BLaER1 treated with 17β-estradiol and CSF1 and Interleukin-3, amounts not matched to agents 10 nM and 100 nM (cell line): ENCODE measurements around the gene VPS37B.
A peak's percentile ranks its signal among the peaks of the same experiment; 100 is the strongest.

ENCODE experiments used
- H3K27ac ChIP-seq, 11 experiments: shearing (Covaris generic); formaldehyde crosslinking; 2 replicates each; pipeline ENCODE4 v1.8.1; 2022
- H3K27me3 ChIP-seq, 11 experiments: shearing (Covaris generic); formaldehyde crosslinking; 2 replicates each; pipeline ENCODE4 v1.8.1; 2022
- H3K36me3 ChIP-seq, 11 experiments: shearing (Covaris generic); formaldehyde crosslinking; 2 replicates each; pipeline ENCODE4 v1.8.1; 2022
- H3K4me1 ChIP-seq, 10 experiments: shearing (Covaris generic); formaldehyde crosslinking; 2 replicates each; pipeline ENCODE4 v1.8.1; 2022
- H3K4me2 ChIP-seq, 11 experiments: shearing (Covaris generic); formaldehyde crosslinking; 2 replicates each; pipeline ENCODE4 v1.8.1; 2022
- H3K4me3 ChIP-seq, 10 experiments: shearing (Covaris generic); formaldehyde crosslinking; 2 replicates each; pipeline ENCODE4 v1.8.1; 2022
- H3K9ac ChIP-seq, 11 experiments: shearing (Covaris generic); formaldehyde crosslinking; 2 replicates each; pipeline ENCODE4 v1.8.1; 2022
- H3K9me3 ChIP-seq, 11 experiments: shearing (Covaris generic); formaldehyde crosslinking; replicated peaks in 1 of 11; 2 replicates each; pipeline ENCODE4 v1.8.1; 2022
- H4K20me1 ChIP-seq, 11 experiments: shearing (Covaris generic); formaldehyde crosslinking; 2 replicates each; pipeline ENCODE4 v1.8.1; 2022
- Cebpa-rat ChIP-seq, 11 experiments: shearing (Covaris generic); IDR thresholded peaks; 2 replicates each; pipeline ENCODE4 v1.8.1; 2022

VPS37B gene

GRCh38 chr12:122847516-122847836, 48.4 kb downstream of the VPS37B start:
- Histone ChIP-seq H3K27me3 (0 out of 22 replicates have a peak, but pooled peaks cover 0 to 1% (median 0%) of the 10 kb centered on the region in 11 experiments), H3K9me3 (no peaks in the 10 kb centered on the region), H3K27ac (no peak overlapping the region; a peak in 1 of 22 replicates), H3K4me3 (no peak overlapping the region), H3K36me3 (peaks cover 0 to 49% (median 18%) of the 10 kb centered on the region in 11 experiments; a peak in 11 of 22 replicates), H3K4me1 (peaks cover 22 to 62% (median 59%) of the 10 kb centered on the region in 10 experiments), H4K20me1 (peaks cover 0 to 88% (median 21%) of the 10 kb centered on the region in 11 experiments; a peak in 10 of 22 replicates), H3K4me2 (no peak overlapping the region), H3K9ac (no peak overlapping the region)
- no peak for TF ChIP-seq Cebpa-rat (IDR thresholded peaks at IDR 0.05)

GRCh38 chr12:122846622-122847515, 49.1 kb downstream of the VPS37B start:
- TF ChIP-seq Cebpa-rat (IDR thresholded peaks at IDR 0.05): no peak
- Histone ChIP-seq H3K27ac (peak overlapping the region in 1 of 11 experiments; percentile 66; a peak in 4 of 22 replicates), H3K4me2 (peak overlapping the region in 3 of 11 experiments; percentile 81 to 91 (median 86); a peak in 4 of 22 replicates), H3K27me3 (0 out of 22 replicates have a peak, but pooled peaks cover 0 to 3% (median 0%) of the 10 kb centered on the region in 11 experiments), H4K20me1 (peaks cover 0 to 88% (median 21%) of the 10 kb centered on the region in 11 experiments; a peak in 10 of 22 replicates), H3K9me3 (no peaks in the 10 kb centered on the region), H3K4me1 (peaks cover 20 to 62% (median 59%) of the 10 kb centered on the region in 10 experiments), H3K36me3 (peaks cover 0 to 44% (median 18%) of the 10 kb centered on the region in 11 experiments; a peak in 11 of 22 replicates), H3K9ac (peak overlapping the region in 3 of 11 experiments; percentile 3 to 35 (median 27); a peak in 1 of 22 replicates), H3K4me3 (no peak overlapping the region)

- peak overlapping the region in 4 of 11 experiments; percentile 29 to 66 (median 60); a peak in 7 of 22 replicates for H3K27ac ChIP-seq
- H4K20me1 ChIP-seq: peaks cover 0 to 91% (median 21%) of the 10 kb centered on the region in 11 experiments; a peak in 10 of 22 replicates
- no peaks in the 10 kb centered on the region for H3K9me3 ChIP-seq
- peak overlapping the region in 9 of 11 experiments; percentile 29 to 96 (median 81); a peak in 18 of 22 replicates for H3K4me2 ChIP-seq
- H3K4me1 ChIP-seq: peaks cover 21 to 62% (median 59%) of the 10 kb centered on the region in 10 experiments
- no peak for TF ChIP-seq Cebpa-rat (IDR thresholded peaks at IDR 0.05)
- 0 out of 22 replicates have a peak, but pooled peaks cover 0 to 3% (median 0%) of the 10 kb centered on the region in 11 experiments for H3K27me3 ChIP-seq
- H3K9ac ChIP-seq: peak overlapping the region in 7 of 11 experiments; percentile 3 to 66 (median 35); a peak in 8 of 22 replicates
- peaks cover 0 to 36% (median 18%) of the 10 kb centered on the region in 11 experiments; a peak in 11 of 22 replicates for H3K36me3 ChIP-seq
- H3K4me3 ChIP-seq: no peak overlapping the region
These were observed 49.9 kb downstream of the VPS37B start for GRCh38 chr12:122845865-122846621.

GRCh38 chr12:122845041-122845864, 50.7 kb downstream of the VPS37B start:
- H3K9me3 ChIP-seq: no peaks in the 10 kb centered on the region
- peaks cover 0 to 99% (median 21%) of the 10 kb centered on the region in 11 experiments; a peak in 10 of 22 replicates for H4K20me1 ChIP-seq
- no peak for TF ChIP-seq Cebpa-rat (IDR thresholded peaks at IDR 0.05)
- H3K27ac ChIP-seq: peak overlapping the region in 8 of 11 experiments; percentile 22 to 66 (median 44); a peak in 11 of 22 replicates
- H3K4me1 ChIP-seq: peaks cover 21 to 67% (median 63%) of the 10 kb centered on the region in 10 experiments
- H3K27me3 ChIP-seq: 0 out of 22 replicates have a peak, but pooled peaks cover 0 to 3% (median 0%) of the 10 kb centered on the region in 11 experiments
- H3K4me2 ChIP-seq: peak overlapping the region; percentile 9 to 96 (median 78); a peak in 18 of 22 replicates
- H3K4me3 ChIP-seq: no peak overlapping the region
- peaks cover 0 to 34% (median 18%) of the 10 kb centered on the region in 11 experiments; a peak in 11 of 22 replicates for H3K36me3 ChIP-seq
- peak overlapping the region in 7 of 11 experiments; percentile 4 to 66 (median 48); a peak in 12 of 22 replicates for H3K9ac ChIP-seq

GRCh38 chr12:122844366-122844971, 51.5 kb downstream of the VPS37B start:
- peak overlapping the region; percentile 9 to 96 (median 78); a peak in 18 of 22 replicates for H3K4me2 ChIP-seq
- H3K4me3 ChIP-seq: no peak overlapping the region
- peak overlapping the region in 8 of 11 experiments; percentile 10 to 66 (median 44); a peak in 10 of 22 replicates for H3K27ac ChIP-seq
- peaks cover 21 to 75% (median 70%) of the 10 kb centered on the region in 10 experiments for H3K4me1 ChIP-seq
- no peaks in the 10 kb centered on the region for H3K9me3 ChIP-seq
- peaks cover 0 to 36% (median 15%) of the 10 kb centered on the region in 11 experiments; a peak in 10 of 22 replicates for H3K36me3 ChIP-seq
- peaks cover 0 to 100% (median 21%) of the 10 kb centered on the region in 11 experiments; a peak in 10 of 22 replicates for H4K20me1 ChIP-seq
- 0 out of 22 replicates have a peak, but pooled peaks cover 0 to 3% (median 0%) of the 10 kb centered on the region in 11 experiments for H3K27me3 ChIP-seq
- TF ChIP-seq Cebpa-rat (IDR thresholded peaks at IDR 0.05): no peak
- H3K9ac ChIP-seq: peak overlapping the region in 9 of 11 experiments; percentile 4 to 66 (median 34); a peak in 13 of 22 replicates

- Histone ChIP-seq H3K27ac (peak overlapping the region in 2 of 11 experiments; percentile 33 to 66; a peak in 2 of 22 replicates), H3K4me3 (no peak overlapping the region), H3K9me3 (no peaks in the 10 kb centered on the region), H3K4me1 (peaks cover 21 to 85% (median 80%) of the 10 kb centered on the region in 10 experiments), H3K27me3 (0 out of 22 replicates have a peak, but pooled peaks cover 0 to 3% (median 0%) of the 10 kb centered on the region in 11 experiments), H3K4me2 (peak overlapping the region; percentile 33 to 96 (median 78); a peak in 18 of 22 replicates), H3K9ac (peak overlapping the region in 4 of 11 experiments; percentile 22 to 68 (median 57); a peak in 7 of 22 replicates), H4K20me1 (peaks cover 0 to 100% (median 20%) of the 10 kb centered on the region in 11 experiments; a peak in 11 of 22 replicates), H3K36me3 (peaks cover 0 to 35% (median 5%) of the 10 kb centered on the region in 11 experiments; a peak in 10 of 22 replicates)
- TF ChIP-seq Cebpa-rat (IDR thresholded peaks at IDR 0.05): no peak
These were observed 52.5 kb downstream of the VPS37B start for GRCh38 chr12:122843455-122843854.
